KMS-11 (cell line): Measurements from ENCODE around the gene RNF166.

ENCODE experiments used
- H2AFZ ChIP-seq: fragments of 200-600 bp; sonication (generic); 2 replicates; pipeline ENCODE4 v1.6.1; 2016; ENCODE audit warnings: antibody characterized with exemption, mixed run types, low read depth
- H3K27ac ChIP-seq: fragments of 200-600 bp; sonication (generic); 2 replicates; pipeline ENCODE4 v1.6.1; 2016; ENCODE audit warnings: mild to moderate bottlenecking, mixed run types
- H3K27me3 ChIP-seq: fragments of 200-600 bp; sonication (generic); 2 replicates; pipeline ENCODE4 v1.6.1; 2017; ENCODE audit warnings: mild to moderate bottlenecking, low read depth, mixed run types, moderate library complexity; ENCODE audit not compliant: insufficient read depth
- H3K36me3 ChIP-seq: fragments of 200-600 bp; sonication (generic); 2 replicates; pipeline ENCODE4 v1.6.1; 2017; ENCODE audit warnings: mild to moderate bottlenecking, mixed run types; ENCODE audit not compliant: insufficient read depth
- H3K4me1 ChIP-seq: fragments of 200-600 bp; sonication (generic); 2 replicates; pipeline ENCODE4 v1.6.1; 2016; ENCODE audit warnings: mild to moderate bottlenecking, low read depth, mixed run types; ENCODE audit not compliant: poor library complexity, severe bottlenecking
- H3K4me2 ChIP-seq: fragments of 200-600 bp; sonication (generic); 2 replicates; pipeline ENCODE4 v1.7.0; 2016; ENCODE audit warnings: mild to moderate bottlenecking, mixed run types
- H3K4me3 ChIP-seq: fragments of 200-600 bp; sonication (generic); IDR thresholded peaks from 2 replicates; pipeline ENCODE4 v1.6.1; 2017; ENCODE audit warnings: low read depth, low read length, mixed read lengths; ENCODE audit not compliant: insufficient read depth
- H3K79me2 ChIP-seq: fragments of 200-600 bp; sonication (generic); 2 replicates; pipeline ENCODE4 v1.6.1; 2016; ENCODE audit warnings: low read depth, mixed run types; ENCODE audit not compliant: insufficient read depth
- H3K9ac ChIP-seq: fragments of 200-600 bp; sonication (generic); 2 replicates; pipeline ENCODE4 v1.6.1; 2016; ENCODE audit warnings: mild to moderate bottlenecking, mixed run types
- H4K20me1 ChIP-seq: fragments of 200-600 bp; sonication (generic); 2 replicates; pipeline ENCODE4 v1.6.1; 2016; ENCODE audit warnings: mild to moderate bottlenecking, mixed run types; ENCODE audit not compliant: insufficient read depth
- CTCF ChIP-seq: fragments of 200-600 bp; sonication (generic); conservative IDR thresholded peaks from 2 replicates; pipeline ENCODE4 v1.6.1; 2017; ENCODE audit warnings: low read depth, mild to moderate bottlenecking, antibody characterized with exemption, low read length, moderate library complexity, mixed read lengths

RNF166 gene

DNA sequence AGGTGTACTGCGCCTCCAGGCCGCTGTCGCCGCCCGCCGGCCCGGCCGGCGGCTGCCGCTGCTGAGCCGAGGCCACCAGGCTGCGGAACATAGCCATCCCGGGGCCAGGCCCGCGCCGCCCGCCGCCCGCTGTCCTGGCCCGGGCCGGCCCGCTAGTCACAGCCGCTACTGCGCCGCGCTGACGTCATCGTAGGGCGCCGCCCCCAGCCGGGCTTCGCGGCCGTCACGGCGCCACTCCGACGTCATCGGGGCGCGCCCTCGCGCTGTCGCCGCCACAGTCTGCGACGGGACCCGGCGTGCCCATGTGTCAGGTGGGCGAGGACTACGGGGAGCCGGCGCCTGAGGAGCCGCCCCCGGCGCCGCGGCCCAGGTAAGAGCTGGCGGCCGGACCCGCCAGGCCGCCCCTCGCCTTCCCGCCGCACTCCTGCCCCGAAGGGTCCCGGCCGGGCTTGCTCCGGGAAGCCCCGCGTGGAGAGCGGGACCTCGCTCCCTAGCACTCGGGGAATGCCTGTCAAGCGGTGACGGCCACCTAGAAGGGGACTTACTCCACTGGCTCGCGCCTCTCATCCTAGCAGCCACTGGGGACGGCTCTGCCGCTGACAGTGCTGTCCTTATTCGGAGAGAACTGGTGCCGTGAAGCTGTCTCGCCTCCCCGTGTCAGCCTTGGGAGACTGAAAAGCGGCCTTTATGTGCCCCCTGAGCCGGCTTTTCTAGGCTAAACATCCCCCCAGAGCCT is at the start of gene RNF166, which contains the start of gene CTU2:
Gene RNF166, minus strand, starts transcription at position 180 of the 736 bp plus-strand sequence. Its CDS starts 83 bp downstream, at position 97.
Gene CTU2, plus strand, starts transcription at position 275 of the 736 bp plus-strand sequence. Its CDS starts 28 bp downstream, at position 303.
- H2AFZ ChIP-seq = peak within 1 kb of the TSS; percentile 54
- H3K4me3 ChIP-seq = peak within 1 kb of the TSS; percentile 61
- H3K4me1 ChIP-seq = peaks cover 34% of the 10 kb centered on the region
- peak within 1 kb of the TSS; percentile 42 for H3K27ac ChIP-seq
- no peaks in the 10 kb centered on the region for H4K20me1 ChIP-seq
- H3K9ac ChIP-seq = peak within 1 kb of the TSS; percentile 57
- H3K79me2 ChIP-seq = peaks cover 42% of the 10 kb centered on the region; the same call in 1 of the 2 replicates
- TF ChIP-seq CTCF = no peak
- peak within 1 kb of the TSS; percentile 97 for H3K4me2 ChIP-seq
- no peaks in the 10 kb centered on the region for H3K27me3 ChIP-seq
- H3K36me3 ChIP-seq = no peaks in the 10 kb centered on the region

GRCh38 chr16:88754912-88755744 is 48.9 kb upstream of the RNF166 start:
- Histone ChIP-seq H2AFZ (no peak overlapping the region), H3K79me2 (peaks cover 91% of the 10 kb centered on the region), H3K4me2 (no peak overlapping the region), H3K27ac (no peak overlapping the region), H3K4me3 (no peak overlapping the region), H3K4me1 (no peaks in the 10 kb centered on the region), H3K27me3 (no peaks in the 10 kb centered on the region), H3K36me3 (no peaks in the 10 kb centered on the region), H4K20me1 (peaks cover 19% of the 10 kb centered on the region; the same call in 1 of the 2 replicates), H3K9ac (no peak overlapping the region)
- TF ChIP-seq CTCF = no peak

DNA sequence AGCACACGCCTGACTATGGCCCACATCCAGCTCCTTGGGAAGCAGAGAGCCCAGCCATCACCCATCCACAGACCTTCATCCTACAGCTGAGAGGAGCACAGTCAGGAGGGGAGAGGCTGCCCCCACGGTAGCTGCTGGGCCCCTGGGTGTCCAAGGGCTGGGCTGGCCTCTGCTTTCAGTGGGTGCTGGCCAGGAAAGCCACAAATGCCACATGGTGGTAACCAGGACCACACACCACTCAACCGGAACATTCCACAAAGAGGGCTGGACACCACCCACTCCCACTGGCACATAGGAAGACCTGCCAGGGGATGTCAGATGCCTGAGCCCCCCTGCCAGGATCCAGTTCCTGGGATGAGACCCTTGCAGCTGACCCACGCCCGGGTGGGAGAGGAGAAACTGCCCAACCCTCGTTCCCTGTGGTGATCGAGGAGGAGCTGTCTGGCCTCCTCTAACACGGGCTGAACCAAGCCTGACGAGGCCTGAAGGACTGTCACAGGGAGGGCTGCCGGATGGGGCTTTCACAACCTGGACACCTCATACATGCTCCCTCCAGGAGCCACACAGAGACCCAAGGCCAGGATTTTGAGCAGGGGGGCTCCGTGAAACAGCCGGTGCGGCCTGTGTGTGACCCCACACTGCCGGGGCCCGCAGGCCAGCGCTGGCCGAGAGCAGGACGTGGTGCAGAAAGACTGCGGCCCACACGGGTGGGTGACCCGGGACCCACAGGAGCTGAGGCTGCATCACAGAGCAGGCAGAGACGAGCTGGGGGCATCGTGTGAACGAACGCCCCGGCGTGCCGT is 48.1 kb upstream of the RNF166 start:
- Histone ChIP-seq H3K4me2 (no peak overlapping the region), H2AFZ (no peak overlapping the region), H3K27ac (no peak overlapping the region), H4K20me1 (peaks cover 17% of the 10 kb centered on the region; the same call in 1 of the 2 replicates), H3K4me1 (no peaks in the 10 kb centered on the region), H3K36me3 (no peaks in the 10 kb centered on the region), H3K79me2 (peaks cover 89% of the 10 kb centered on the region), H3K27me3 (no peaks in the 10 kb centered on the region), H3K9ac (no peak overlapping the region), H3K4me3 (no peak overlapping the region)
- no peak for TF ChIP-seq CTCF

DNA sequence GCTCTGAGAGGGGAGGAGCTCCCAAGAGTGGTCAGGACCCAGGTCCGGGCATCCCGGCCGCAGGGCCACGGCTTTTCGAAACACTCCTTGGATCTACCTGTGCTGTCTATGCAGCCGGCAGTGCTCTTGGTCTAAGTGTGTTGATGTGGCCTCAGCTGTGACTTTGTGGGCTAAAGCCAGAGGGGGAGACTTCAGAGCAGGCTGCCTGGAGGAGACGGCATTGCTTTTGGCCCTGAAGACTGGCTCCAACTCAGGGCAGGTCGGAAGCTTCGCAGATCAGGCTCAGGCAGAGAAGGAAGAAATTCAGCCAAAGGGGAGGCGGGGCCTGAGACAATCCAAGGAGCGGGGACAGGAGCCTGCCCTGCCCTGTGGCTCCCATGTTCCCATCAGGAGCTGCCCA is 47.4 kb upstream of the RNF166 start:
- H3K79me2 ChIP-seq = peaks cover 82% of the 10 kb centered on the region
- H3K4me3 ChIP-seq = no peak overlapping the region
- H3K9ac ChIP-seq = no peak overlapping the region
- peaks cover 12% of the 10 kb centered on the region; the same call in 1 of the 2 replicates for H4K20me1 ChIP-seq
- no peaks in the 10 kb centered on the region for H3K4me1 ChIP-seq
- no peak for TF ChIP-seq CTCF
- no peak overlapping the region for H3K4me2 ChIP-seq
- H2AFZ ChIP-seq = no peak overlapping the region
- no peaks in the 10 kb centered on the region for H3K36me3 ChIP-seq
- H3K27ac ChIP-seq = no peak overlapping the region
- H3K27me3 ChIP-seq = no peaks in the 10 kb centered on the region
